Subcutaneous abdominal adipose tissue (tissue), 5 donors: ENCODE results near the gene PPP2R5D.

ENCODE experiments used
- H3K27ac ChIP-seq: one replicate; pipeline ENCODE4 v1.7.0; 2013; ENCODE audit warnings: low read depth, mild to moderate bottlenecking, inconsistent platforms, low read length, moderate library complexity
- H3K27me3 ChIP-seq, 5 donors: one replicate each; pipeline ENCODE4 v1.7.0; 2013; ENCODE audit warnings: low read length in 5 of 5, inconsistent platforms in 1 of 5; ENCODE audit not compliant: control insufficient read depth in 5 of 5, insufficient read depth in 4 of 5
- H3K36me3 ChIP-seq, 5 donors: one replicate each; pipeline ENCODE4 v1.7.0; 2013; ENCODE audit warnings: low read length in 5 of 5; ENCODE audit not compliant: control insufficient read depth in 5 of 5, insufficient read depth in 5 of 5
- H3K4me1 ChIP-seq, 5 donors: one replicate each; pipeline ENCODE4 v1.7.0; 2013; ENCODE audit warnings: low read length in 5 of 5, mild to moderate bottlenecking in 3 of 5, moderate library complexity in 1 of 5; ENCODE audit not compliant: control insufficient read depth in 5 of 5, insufficient read depth in 5 of 5
- H3K4me3 ChIP-seq, 5 donors: one replicate each; pipeline ENCODE4 v1.7.0; 2013; ENCODE audit warnings: low read length in 5 of 5, low read depth in 1 of 5
- H3K9ac ChIP-seq, 5 donors: one replicate each; pipeline ENCODE4 v1.7.0; 2013; ENCODE audit warnings: low read length in 5 of 5, mild to moderate bottlenecking in 4 of 5, moderate library complexity in 3 of 5
- H3K9me3 ChIP-seq, 5 donors: one replicate each; pipeline ENCODE4 v1.7.0; 2013; ENCODE audit warnings: low read length in 5 of 5; ENCODE audit not compliant: control insufficient read depth in 5 of 5
- donor health status: healthy.
- donor health status: healthy.
- donor health status: healthy.
- donor health status: healthy.
- donor health status: healthy.

Gene PPP2R5D

GRCh38 chr6:42963179-42963854 lies 21.1 kb upstream of the PPP2R5D start:
- no peak overlapping the region for H3K9ac ChIP-seq
- H3K4me1 ChIP-seq = peaks cover 3 to 17% (median 17%) of the 10 kb centered on the region in 5 donors
- H3K9me3 ChIP-seq = no peaks in the 10 kb centered on the region
- H3K27me3 ChIP-seq = peaks cover 0 to 4% (median 0%) of the 10 kb centered on the region in 5 donors
- no peak overlapping the region for H3K27ac ChIP-seq
- H3K4me3 ChIP-seq = no peak overlapping the region
- peaks cover 0 to 59% (median 46%) of the 10 kb centered on the region in 5 donors for H3K36me3 ChIP-seq

GRCh38 chr6:42963855-42964605 lies 20.3 kb upstream of the PPP2R5D start:
- H3K27me3 ChIP-seq = peaks cover 0 to 4% (median 0%) of the 10 kb centered on the region in 5 donors
- no peak overlapping the region for H3K9ac ChIP-seq
- no peak overlapping the region for H3K4me3 ChIP-seq
- no peaks in the 10 kb centered on the region for H3K9me3 ChIP-seq
- H3K4me1 ChIP-seq = peaks cover 3 to 17% (median 17%) of the 10 kb centered on the region in 5 donors
- H3K36me3 ChIP-seq = peaks cover 0 to 66% (median 53%) of the 10 kb centered on the region in 5 donors
- no peak overlapping the region for H3K27ac ChIP-seq

- Histone ChIP-seq H3K36me3 (peaks cover 0 to 85% (median 58%) of the 10 kb centered on the region in 5 donors), H3K27me3 (no peaks in the 10 kb centered on the region), H3K4me1 (no peaks in the 10 kb centered on the region), H3K9ac (no peak overlapping the region), H3K4me3 (no peak overlapping the region), H3K27ac (no peak overlapping the region), H3K9me3 (no peaks in the 10 kb centered on the region)
Measured at GRCh38 chr6:42966571-42966970, 17.8 kb upstream of the PPP2R5D start.

- Histone ChIP-seq H3K4me1 (no peaks in the 10 kb centered on the region), H3K27me3 (no peaks in the 10 kb centered on the region), H3K4me3 (no peak overlapping the region), H3K9ac (no peak overlapping the region), H3K9me3 (no peaks in the 10 kb centered on the region), H3K36me3 (peaks cover 0 to 84% (median 55%) of the 10 kb centered on the region in 5 donors), H3K27ac (no peak overlapping the region)
Measured at GRCh38 chr6:42967228-42967627, 17.1 kb upstream of the PPP2R5D start.

- no peaks in the 10 kb centered on the region for H3K9me3 ChIP-seq
- H3K4me1 ChIP-seq = no peaks in the 10 kb centered on the region
- H3K9ac ChIP-seq = no peak overlapping the region
- H3K4me3 ChIP-seq = no peak overlapping the region
- H3K27me3 ChIP-seq = no peaks in the 10 kb centered on the region
- H3K36me3 ChIP-seq = peaks cover 0 to 77% (median 52%) of the 10 kb centered on the region in 5 donors
- H3K27ac ChIP-seq = no peak overlapping the region
Measured at GRCh38 chr6:42968126-42968701, 16.2 kb upstream of the PPP2R5D start.

GRCh38 chr6:42968783-42969182 lies 15.6 kb upstream of the PPP2R5D start:
- H3K4me1 ChIP-seq = no peaks in the 10 kb centered on the region
- no peaks in the 10 kb centered on the region for H3K9me3 ChIP-seq
- H3K9ac ChIP-seq = no peak overlapping the region
- H3K27me3 ChIP-seq = no peaks in the 10 kb centered on the region
- H3K36me3 ChIP-seq = peaks cover 0 to 77% (median 50%) of the 10 kb centered on the region in 5 donors
- no peak overlapping the region for H3K4me3 ChIP-seq
- H3K27ac ChIP-seq = no peak overlapping the region

GRCh38 chr6:42969431-42969830 lies 14.9 kb upstream of the PPP2R5D start:
- H3K27me3 ChIP-seq = no peaks in the 10 kb centered on the region
- H3K4me3 ChIP-seq = no peak overlapping the region
- H3K4me1 ChIP-seq = no peaks in the 10 kb centered on the region
- no peak overlapping the region for H3K9ac ChIP-seq
- H3K27ac ChIP-seq = no peak overlapping the region
- peaks cover 0 to 75% (median 48%) of the 10 kb centered on the region in 5 donors for H3K36me3 ChIP-seq
- H3K9me3 ChIP-seq = no peaks in the 10 kb centered on the region

GRCh38 chr6:42969934-42970333 lies 14.4 kb upstream of the PPP2R5D start:
- Histone ChIP-seq H3K36me3 (peaks cover 0 to 74% (median 44%) of the 10 kb centered on the region in 5 donors), H3K9me3 (no peaks in the 10 kb centered on the region), H3K9ac (no peak overlapping the region), H3K4me1 (no peaks in the 10 kb centered on the region), H3K27ac (no peak overlapping the region), H3K27me3 (no peaks in the 10 kb centered on the region), H3K4me3 (no peak overlapping the region)

- Histone ChIP-seq H3K9me3 (no peaks in the 10 kb centered on the region), H3K36me3 (peaks cover 0 to 63% (median 33%) of the 10 kb centered on the region in 5 donors), H3K4me3 (no peak overlapping the region), H3K9ac (peak overlapping the region in 1 of 5 donors; percentile 45), H3K4me1 (no peaks in the 10 kb centered on the region), H3K27me3 (no peaks in the 10 kb centered on the region), H3K27ac (no peak overlapping the region)
Measured at GRCh38 chr6:42970871-42971612, 13.3 kb upstream of the PPP2R5D start.
